K562 (cell line): ENCODE measurements around the gene GCN1. TPM values are rescaled to one million over a fixed set of nuclear protein-coding genes. Genes with fewer than 3 reads are reported as not detected.

Experiments used
- ATAC-seq: fragments of 200-7000 bp; cut with Tn5 transposase; 3 replicates; pipeline ENCODE4 v1.9.1; 2020; ENCODE audit warnings: moderate library complexity
- BruUV-seq: library from RNA; stranded (reverse); fragments of 400-500 nt; replicated peaks from 2 replicates; lab custom pipeline; 2021; lab: Mats Ljungman, UMichigan
- CTCF ChIA-PET: fragments of 300-600 bp; formaldehyde crosslinking; extraction: SDS; loops from one replicate; lab custom pipeline; 2021; ENCODE audit warnings: low intra/inter-chr PET ratio; lab: Yijun Ruan, JAX
- POLR2A ChIA-PET: fragments of 300-600, 350-650 bp; sonication (Branson Sonifier 250); formaldehyde crosslinking; extraction: SDS; loops from one replicate; lab custom pipeline; 2021; ENCODE audit warnings: antibody characterized with exemption, inconsistent platforms; lab: Yijun Ruan, JAX
- DNase-seq, 4 experiments: peaks; one replicate each; pipeline versions ENCODE4 v3.0.0 to v3.0.0-alpha.2; 2011 to 2018; ENCODE audit warnings: low spot score in 3 of 4, mixed read lengths in 3 of 4; ENCODE audit errors: extremely low read depth in 1 of 4
- FAIRE-seq: peaks from 2 replicates; lab custom pipeline; 2011; peaks lifted over from hg19 to GRCh38; lab: Jason Lieb, UNC
- H2AFZ ChIP-seq: 2 replicates; pipeline ENCODE4 v1.6.0; 2011; ENCODE audit warnings: low read depth, low read length, control low read depth, inconsistent platforms
- H3K27ac ChIP-seq: fragments of 200-600 bp; 3 replicates; pipeline ENCODE4 v1.8.0; 2011; ENCODE audit warnings: low read depth, mild to moderate bottlenecking, control low read depth, inconsistent platforms, low read length, moderate library complexity, mixed read lengths; ENCODE audit errors: extremely low read depth
- H3K27me3 ChIP-seq, 2 experiments: fragments of 300-600 bp in 1 of 2; 2 replicates in 1 of 2; 3 replicates in 1 of 2; pipeline versions ENCODE4 v1.6.0 to v1.8.0; 2011; ENCODE audit warnings: inconsistent platforms in 2 of 2, low read length in 2 of 2, mild to moderate bottlenecking in 1 of 2, mixed read lengths in 1 of 2, moderate library complexity in 1 of 2; ENCODE audit not compliant: control insufficient read depth in 2 of 2, insufficient read depth in 2 of 2
- H3K36me3 ChIP-seq: fragments of 300-600 bp; 3 replicates; pipeline ENCODE4 v1.8.0; 2011; ENCODE audit warnings: mild to moderate bottlenecking, low read length, inconsistent platforms; ENCODE audit not compliant: control insufficient read depth, insufficient read depth
- H3K4me1 ChIP-seq, 2 experiments: fragments of 200-600 bp in 1 of 2; replicated peaks in 1 of 2; 2 replicates in 1 of 2; 3 replicates in 1 of 2; pipeline versions ENCODE4 v1.5.1 to v1.8.0; 2011; ENCODE audit warnings: inconsistent platforms in 2 of 2, low read length in 2 of 2, mild to moderate bottlenecking in 1 of 2, mixed read lengths in 1 of 2, moderate library complexity in 1 of 2; ENCODE audit not compliant: control insufficient read depth in 2 of 2, insufficient read depth in 2 of 2
- H3K4me2 ChIP-seq: 2 replicates; pipeline ENCODE4 v1.6.1; 2011; ENCODE audit warnings: low read length, control low read depth, inconsistent platforms, mixed read lengths; ENCODE audit not compliant: insufficient read depth
- H3K4me3 ChIP-seq: fragments of 200-600 bp; sonication (generic), shearing (Covaris generic); 2 replicates; pipeline ENCODE4 v1.5.1; 2016; ENCODE audit warnings: control low read depth, inconsistent platforms
- H3K79me2 ChIP-seq: fragments of 200-600 bp; 3 replicates; pipeline ENCODE4 v1.8.0; 2011; ENCODE audit warnings: low read length, inconsistent platforms; ENCODE audit not compliant: control insufficient read depth, insufficient read depth
- H3K9ac ChIP-seq, 2 experiments: 2 replicates each; pipeline versions ENCODE4 v1.6.0 to v1.6.1; 2011; ENCODE audit warnings: low read depth in 2 of 2, low read length in 2 of 2, control low read depth in 1 of 2, inconsistent platforms in 1 of 2, mild to moderate bottlenecking in 1 of 2, mixed read lengths in 1 of 2; ENCODE audit not compliant: insufficient read depth in 1 of 2
- H3K9me1 ChIP-seq: one replicate; pipeline ENCODE4 v1.6.0; 2011; ENCODE audit warnings: inconsistent platforms, mild to moderate bottlenecking, low read length, moderate library complexity; ENCODE audit not compliant: control insufficient read depth, insufficient read depth
- H3K9me3 ChIP-seq: replicated peaks from 2 replicates; pipeline ENCODE4 v1.5.1; 2011; ENCODE audit warnings: low read depth, low read length, inconsistent platforms; ENCODE audit not compliant: control insufficient read depth, insufficient read depth
- H4K20me1 ChIP-seq: replicated peaks from 2 replicates; pipeline ENCODE4 v1.6.1; 2011; ENCODE audit warnings: low read length, inconsistent platforms, mixed read lengths; ENCODE audit not compliant: control insufficient read depth, insufficient read depth
- ATF4 ChIP-seq: fragments of 450-650 bp; formaldehyde crosslinking; IDR thresholded peaks from 2 replicates; pipeline ENCODE4 v1.4.0; 2022; ENCODE audit warnings: mild to moderate bottlenecking, moderate library complexity
- CUX1 ChIP-seq: fragments of 200-800 bp; sonication (Bioruptor generic); IDR thresholded peaks from 2 replicates; pipeline ENCODE4 v1.6.1; 2016; ENCODE audit warnings: missing genetic modification characterization, missing compliant biosample characterization
- MBD1 ChIP-seq: fragments of 250-450 bp; sonication (Bioruptor Pico); IDR thresholded peaks from 2 replicates; pipeline ENCODE4 v1.8.0; 2022; ENCODE audit warnings: inconsistent platforms
- MIER1 ChIP-seq: fragments of 450-650 bp; IDR thresholded peaks from 2 replicates; pipeline ENCODE4 v1.6.1; 2016; ENCODE audit warnings: antibody characterized with exemption, mild to moderate bottlenecking, low read depth
- POLR2H ChIP-seq: IDR thresholded peaks from 2 replicates; pipeline ENCODE4 v1.6.1; 2016; ENCODE audit warnings: missing genetic modification characterization, low read depth, mild to moderate bottlenecking, control low read depth, missing compliant biosample characterization, moderate library complexity
- SLC30A9 ChIP-seq: fragments of 250-450 bp; sonication (Bioruptor Pico); IDR thresholded peaks from 2 replicates; pipeline ENCODE4 v1.8.0; 2022; ENCODE audit warnings: mild to moderate bottlenecking, moderate library complexity
- SREBF2 ChIP-seq: sonication (generic); formaldehyde crosslinking; IDR thresholded peaks from 2 replicates; pipeline ENCODE4 v1.4.0; 2020; ENCODE audit warnings: mild to moderate bottlenecking, missing genetic modification reagents
- TBL1XR1 ChIP-seq, 2 experiments: IDR thresholded peaks; 2 replicates each; pipeline ENCODE4 v1.6.1; 2012; ENCODE audit warnings: improper control_type of control experiment in 2 of 2, low read length in 2 of 2, mild to moderate bottlenecking in 1 of 2
- USF1 ChIP-seq: sonication (generic); formaldehyde crosslinking; IDR thresholded peaks from 2 replicates; pipeline ENCODE4 v1.9.0; 2022; ENCODE audit warnings: mild to moderate bottlenecking, missing genetic modification reagents
- ZNF239 ChIP-seq: fragments of 250-450 bp; sonication (Bioruptor Pico); IDR thresholded peaks from 2 replicates; pipeline ENCODE4 v1.4.0; 2020; ENCODE audit warnings: mild to moderate bottlenecking
- WGBS: fragments of 100-300 bp; shearing (Covaris generic); methylation state at CpG from one replicate; pipeline ENCODE4 v1.1.6; 2016; ENCODE audit warnings: low coverage, mixed read lengths; ENCODE audit not compliant: insufficient coverage; ENCODE audit errors: missing lambda C conversion rate; 5-methylcytosine and 5-hydroxymethylcytosine counted together
- in situ Hi-C: fragments of 300-500 bp; cut with MboI; formaldehyde crosslinking; loops from 4 replicates; pipeline ENCODE4 v1.15.0; 2018; ENCODE audit warnings: inconsistent platforms, mixed read lengths
- intact Hi-C: fragments of 100-400 bp; cut with micrococcal nuclease; formaldehyde crosslinking; loops from 2 replicates; pipeline ENCODE4 v1.14.2; 2022
- polyA plus RNA-seq, 8 experiments: library from polyadenylated mRNA; depleted of rRNA in 4 of 8; stranded (reverse) in 5 of 8; unstranded in 3 of 8; fragments of >200 nt; fragmentation: Nextera tagmentation in 2 of 8; fragmentation: Illumina TruSeq in 1 of 8; extraction: Ambion mirVana in 2 of 8; extraction: Trizol in 1 of 8; gene quantifications; 2 replicates each; pipeline versions ENCODE4 v1.2.1 to v1.2.3, GENCODE V29; 2011 to 2014; ENCODE audit warnings: inconsistent platforms in 1 of 8, missing spikeins in 1 of 8
- total RNA-seq, 7 experiments: library from RNA; depleted of rRNA in 6 of 7; stranded (reverse); fragments of >200 nt in 6 of 7; fragmentation: Illumina TruSeq in 2 of 7; extraction: Trizol in 2 of 7; gene quantifications; 2 replicates each; pipeline versions ENCODE4 v1.2.1 to v1.2.3, GENCODE V29; 2011 to 2021; ENCODE audit warnings: low replicate concordance in 1 of 7

GCN1 gene
- total and polyA plus RNA-seq, 9 of the 15 experiments (the other 6 are each of a cell fraction or from before 2014, with no cell fraction given): 11.9 to 190 (median 51.7) TPM

DNA sequence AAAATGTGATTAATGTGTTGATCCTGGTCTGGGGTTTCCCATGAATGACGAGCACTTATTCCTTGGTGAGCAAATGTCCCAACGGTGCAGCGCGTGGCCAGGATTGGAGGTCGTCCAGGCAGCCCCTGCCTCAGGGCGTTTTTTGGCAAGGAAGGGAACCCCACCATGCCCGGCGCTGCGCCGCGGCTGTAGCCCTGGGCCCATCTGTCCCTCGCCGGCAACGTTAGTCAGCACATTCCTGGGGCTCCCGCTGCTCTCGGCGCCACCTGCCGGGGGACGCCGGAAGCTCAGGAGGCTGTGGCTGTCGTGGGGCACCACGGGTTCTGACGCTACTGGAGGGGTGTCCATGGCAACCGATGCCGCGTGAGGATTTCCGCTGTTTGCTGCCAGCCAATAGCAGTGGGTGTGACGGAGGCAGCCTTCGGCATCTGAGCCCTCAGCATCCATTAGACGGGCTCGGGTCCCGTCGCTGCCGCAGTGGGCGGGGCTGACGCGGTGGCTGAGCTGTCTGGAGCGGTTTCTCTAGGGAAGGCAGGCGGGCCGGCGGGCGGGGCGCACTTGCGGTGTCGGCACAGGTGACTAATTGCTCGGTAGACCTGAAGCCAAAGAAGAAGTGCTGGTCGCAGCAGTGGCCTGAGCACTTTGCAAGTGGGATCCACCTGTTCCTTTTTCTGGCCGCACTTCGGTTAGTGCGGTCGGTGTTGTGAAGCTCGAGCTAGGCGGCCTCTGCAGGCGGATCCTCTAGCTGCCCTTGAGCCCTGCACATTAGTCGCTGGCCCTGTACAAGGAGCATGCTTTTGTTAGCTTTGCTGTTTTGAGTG is 107.5 kb downstream of the GCN1 start:
- H3K27ac ChIP-seq: peak overlapping the region; percentile 26; the same call in 1 of the 3 replicates
- no peaks in the 10 kb centered on the region for H3K36me3 ChIP-seq
- H3K27me3 ChIP-seq: peaks cover 0 to 3% of the 10 kb centered on the region in 2 experiments; a peak in 1 of 5 replicates
- DNase-seq (peak; percentile 96 to 97 (median 96)), ATAC-seq (peak; percentile 97), FAIRE-seq (peak; percentile 94)
- H3K9ac ChIP-seq: peak overlapping the region; percentile 60 to 88
- H3K79me2 ChIP-seq: no peaks in the 10 kb centered on the region
- peak overlapping the region; percentile 84 for H3K4me2 ChIP-seq
- H3K4me3 ChIP-seq: peak overlapping the region; percentile 39
- peak overlapping the region; percentile 94 for H2AFZ ChIP-seq
- WGBS: under 1% methylated on average over 54 of the region's 55 CpGs
- in situ Hi-C loops: no loop called here
- intact Hi-C loops: loop anchor here (5.0 kb wide), 1 partner anchor 100 kb away; the partner anchor contains the start of gene BICDL1
- ChIA-PET POLR2A (interaction anchor here (0.6 to 1.6 kb wide), 10 partner anchors 14 to 205 kb away, joined by 3 to 7 read pairs (median 4); partner anchors contain the start of genes RAB35 and RNU4-2), CTCF (interaction anchor here (0.7 kb wide), 1 partner anchor 97 kb away, joined by 3 read pairs; no protein-coding TSS in a partner anchor)
- H3K4me1 ChIP-seq: peaks cover 15% of the 10 kb centered on the region in 2 experiments; a peak in 3 of 5 replicates
- H3K9me3 ChIP-seq: no peaks in the 10 kb centered on the region
- no TSS peak for BruUV-seq
- H3K9me1 ChIP-seq: no peaks in the 10 kb centered on the region
- peaks cover 6% of the 10 kb centered on the region; the same call in 1 of the 2 replicates for H4K20me1 ChIP-seq
- TF ChIP-seq TBL1XR1 (IDR thresholded peaks at IDR 0.05; ENCODE audit: low read length in 2 of 2) (peak in 1 of 2 experiments; percentile 42; a peak in 2 of 4 replicates), MBD1 (CRISPR knock-in tag) (no peak), CUX1 (CRISPR knock-in tag) (no peak), SLC30A9 (no peak), ATF4 (CRISPR knock-in tag) (no peak), ZNF239 (CRISPR knock-in tag) (no peak), MIER1 (0 out of 2 replicates have a peak, but pooled peaks have one; percentile 65), POLR2H (tag) (no peak), SREBF2 (no peak), USF1 (peak; percentile 81)
